Fibroblast of mammary gland (primary cell): ENCODE measurements around the gene SLC4A11.
A peak's percentile ranks its signal among the peaks of the same experiment; 100 is the strongest.
"Not testable (repeated sequence)": the region's sequence is repeated elsewhere in the genome, so short reads cannot be mapped to it uniquely, and the experiment has no call there.

Experiments
- DNase-seq: peaks from one replicate; pipeline ENCODE4 v3.0.0-alpha.2; 2010; ENCODE audit warnings: low read depth
- H3K4me3 ChIP-seq: 2 replicates; pipeline ENCODE4 v1.5.1; 2011; ENCODE audit warnings: low read depth, mild to moderate bottlenecking, low read length, moderate library complexity; ENCODE audit not compliant: control insufficient read depth
- TF ChIP-seq, protein P1 (sequence below): conservative IDR thresholded peaks from 2 replicates; pipeline ENCODE4 v1.5.1; 2011; ENCODE audit warnings: low read depth, low read length, inconsistent platforms; ENCODE audit not compliant: control insufficient read depth, insufficient read depth

Gene SLC4A11

DNA sequence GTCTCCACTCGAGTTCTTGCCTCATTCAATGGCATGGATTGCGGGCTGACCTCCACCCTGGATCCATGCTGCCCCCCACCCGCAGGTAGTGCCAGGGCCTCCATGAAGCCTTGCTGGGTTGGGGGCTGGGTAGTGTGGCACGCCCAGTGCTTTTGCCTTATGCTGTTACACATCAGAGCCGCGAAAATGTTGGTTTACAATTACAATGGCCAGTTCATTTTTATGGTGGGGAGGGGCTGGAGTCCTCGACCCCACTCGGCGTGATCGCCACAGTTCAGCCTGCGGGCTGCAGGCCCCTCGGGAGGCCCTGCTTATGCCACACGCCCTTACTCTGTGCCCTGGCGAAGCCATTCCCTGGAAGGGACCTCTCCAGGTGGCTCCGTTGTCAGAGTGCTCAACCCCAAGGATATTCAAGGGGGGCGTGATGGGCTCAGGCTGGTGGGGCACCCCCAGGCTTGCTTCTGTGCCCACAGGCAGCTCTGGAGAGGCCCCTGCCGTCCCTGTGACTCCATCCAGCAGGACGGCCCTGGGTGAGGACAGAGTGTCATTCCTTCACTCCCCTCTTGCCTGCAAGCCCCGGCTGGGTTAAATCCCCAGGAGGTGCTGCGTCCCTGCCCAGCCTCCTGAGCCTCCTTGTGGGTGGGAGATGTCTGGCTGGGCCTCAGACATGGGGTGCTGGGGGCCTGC lies 14.9 kb downstream of the SLC4A11 start:
- TF ChIP-seq, protein P1, sequence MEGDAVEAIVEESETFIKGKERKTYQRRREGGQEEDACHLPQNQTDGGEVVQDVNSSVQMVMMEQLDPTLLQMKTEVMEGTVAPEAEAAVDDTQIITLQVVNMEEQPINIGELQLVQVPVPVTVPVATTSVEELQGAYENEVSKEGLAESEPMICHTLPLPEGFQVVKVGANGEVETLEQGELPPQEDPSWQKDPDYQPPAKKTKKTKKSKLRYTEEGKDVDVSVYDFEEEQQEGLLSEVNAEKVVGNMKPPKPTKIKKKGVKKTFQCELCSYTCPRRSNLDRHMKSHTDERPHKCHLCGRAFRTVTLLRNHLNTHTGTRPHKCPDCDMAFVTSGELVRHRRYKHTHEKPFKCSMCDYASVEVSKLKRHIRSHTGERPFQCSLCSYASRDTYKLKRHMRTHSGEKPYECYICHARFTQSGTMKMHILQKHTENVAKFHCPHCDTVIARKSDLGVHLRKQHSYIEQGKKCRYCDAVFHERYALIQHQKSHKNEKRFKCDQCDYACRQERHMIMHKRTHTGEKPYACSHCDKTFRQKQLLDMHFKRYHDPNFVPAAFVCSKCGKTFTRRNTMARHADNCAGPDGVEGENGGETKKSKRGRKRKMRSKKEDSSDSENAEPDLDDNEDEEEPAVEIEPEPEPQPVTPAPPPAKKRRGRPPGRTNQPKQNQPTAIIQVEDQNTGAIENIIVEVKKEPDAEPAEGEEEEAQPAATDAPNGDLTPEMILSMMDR, result no peak
- no peak overlapping the region for H3K4me3 ChIP-seq
- DNase-seq, result no peak

DNA sequence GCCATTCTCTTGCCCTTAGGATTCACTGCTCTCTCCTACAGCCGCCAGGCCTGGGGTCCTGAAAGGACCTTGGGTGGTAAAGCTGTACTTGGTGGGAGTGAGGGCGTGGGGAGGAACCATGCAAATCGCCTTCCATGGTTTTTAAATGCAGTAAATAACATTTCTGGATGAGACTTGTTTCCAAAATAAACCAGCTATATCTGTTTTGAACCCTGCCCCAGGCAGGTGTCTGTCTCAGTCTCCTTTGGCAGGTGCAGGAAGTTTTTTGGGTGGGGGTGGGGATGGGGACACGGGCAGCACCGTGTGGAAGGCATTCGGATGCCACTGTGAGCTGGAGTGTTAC lies 15.4 kb downstream of the SLC4A11 start:
- no peak for DNase-seq
- TF ChIP-seq, protein P1, result no peak
- no peak overlapping the region for H3K4me3 ChIP-seq

DNA sequence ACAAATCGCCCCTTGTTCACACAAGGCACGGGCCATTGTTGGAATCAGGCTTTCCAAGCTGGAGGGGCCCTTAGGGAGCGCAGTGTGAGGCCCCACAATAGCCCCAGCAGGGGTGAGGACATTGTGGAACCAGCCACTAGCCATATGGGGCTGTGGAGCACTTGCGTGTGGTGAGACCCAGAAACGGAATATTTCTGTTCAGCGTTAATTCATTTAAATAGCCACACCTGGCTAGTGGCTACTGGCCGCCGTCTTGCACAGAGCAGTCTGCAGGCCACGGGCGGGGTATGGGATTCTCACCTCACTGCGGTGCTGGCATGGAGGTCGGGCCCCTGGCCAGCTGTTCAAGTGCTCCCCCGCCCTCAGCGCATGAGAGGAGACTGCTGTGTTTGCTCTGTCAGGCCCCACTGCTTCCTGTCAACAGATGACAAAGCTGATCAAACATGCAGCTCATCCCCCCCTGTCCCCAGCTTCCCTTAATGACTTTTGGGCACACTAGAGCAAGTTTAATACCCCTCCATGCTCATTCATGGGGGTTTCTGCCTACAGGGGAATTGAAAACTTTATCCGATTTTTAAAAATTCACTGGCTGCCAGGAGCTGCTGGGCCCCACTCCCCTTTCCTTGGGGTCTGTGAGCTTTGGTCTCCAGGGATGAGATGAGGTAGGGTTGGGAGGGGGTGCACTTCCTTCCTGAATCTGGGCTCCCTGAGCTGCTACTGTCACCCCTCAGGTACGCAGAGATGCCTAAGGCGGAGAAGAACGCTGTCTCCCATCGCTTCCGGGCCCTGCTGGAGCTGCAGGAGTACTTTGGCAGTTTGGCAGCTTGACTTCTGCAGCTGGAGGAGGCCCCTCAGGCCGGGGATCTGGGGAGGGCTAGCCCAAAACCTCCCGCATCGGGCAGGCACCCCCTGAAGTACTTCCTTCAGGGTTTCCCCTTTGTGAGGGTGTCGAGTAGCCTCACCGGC lies 16.1 kb downstream of the SLC4A11 start:
- no peak overlapping the region for H3K4me3 ChIP-seq
- TF ChIP-seq, protein P1, result no peak
- no peak for DNase-seq

DNA sequence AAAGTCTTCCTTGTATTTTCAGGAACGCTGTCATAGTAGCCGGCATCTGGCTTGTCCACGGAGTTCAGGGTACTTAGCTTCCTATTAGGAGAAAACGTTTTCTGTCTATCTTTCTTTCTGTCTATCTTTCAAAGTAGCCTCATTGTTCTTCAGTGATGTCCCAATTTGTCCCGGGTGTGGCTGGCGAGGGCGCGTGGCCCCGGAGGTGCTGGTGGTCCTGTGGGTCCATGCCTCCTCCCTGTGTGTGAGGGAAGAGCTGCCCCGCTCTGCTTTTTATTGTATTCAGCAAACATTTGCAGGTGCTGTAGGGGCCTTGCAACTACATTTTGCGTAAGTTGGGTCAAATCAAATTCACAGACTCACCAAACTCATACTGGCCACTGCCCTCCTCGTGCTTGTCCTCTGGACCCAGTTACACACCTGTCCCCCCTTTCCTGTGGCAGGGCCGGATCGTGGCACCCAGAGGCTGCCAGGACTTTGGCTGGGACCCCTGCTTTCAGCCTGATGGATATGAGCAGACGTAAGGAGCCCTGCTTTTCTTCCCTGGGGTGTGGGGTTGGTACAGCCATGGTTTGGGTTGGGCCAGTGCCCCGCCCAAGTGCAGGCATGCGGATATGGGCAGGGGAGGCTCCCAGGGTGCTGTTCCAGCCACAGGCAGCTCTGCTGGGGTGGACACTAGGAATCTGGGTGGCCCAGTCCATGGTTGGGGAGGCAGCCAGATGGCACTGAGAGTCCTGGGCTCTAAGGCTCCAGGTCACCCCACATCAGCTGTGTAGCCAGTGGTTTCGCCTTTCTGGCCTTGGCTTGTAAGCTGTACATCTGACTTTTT lies 17.4 kb downstream of the SLC4A11 start:
- no peak for DNase-seq
- TF ChIP-seq, protein P1, result no peak
- H3K4me3 ChIP-seq, result no peak overlapping the region

DNA sequence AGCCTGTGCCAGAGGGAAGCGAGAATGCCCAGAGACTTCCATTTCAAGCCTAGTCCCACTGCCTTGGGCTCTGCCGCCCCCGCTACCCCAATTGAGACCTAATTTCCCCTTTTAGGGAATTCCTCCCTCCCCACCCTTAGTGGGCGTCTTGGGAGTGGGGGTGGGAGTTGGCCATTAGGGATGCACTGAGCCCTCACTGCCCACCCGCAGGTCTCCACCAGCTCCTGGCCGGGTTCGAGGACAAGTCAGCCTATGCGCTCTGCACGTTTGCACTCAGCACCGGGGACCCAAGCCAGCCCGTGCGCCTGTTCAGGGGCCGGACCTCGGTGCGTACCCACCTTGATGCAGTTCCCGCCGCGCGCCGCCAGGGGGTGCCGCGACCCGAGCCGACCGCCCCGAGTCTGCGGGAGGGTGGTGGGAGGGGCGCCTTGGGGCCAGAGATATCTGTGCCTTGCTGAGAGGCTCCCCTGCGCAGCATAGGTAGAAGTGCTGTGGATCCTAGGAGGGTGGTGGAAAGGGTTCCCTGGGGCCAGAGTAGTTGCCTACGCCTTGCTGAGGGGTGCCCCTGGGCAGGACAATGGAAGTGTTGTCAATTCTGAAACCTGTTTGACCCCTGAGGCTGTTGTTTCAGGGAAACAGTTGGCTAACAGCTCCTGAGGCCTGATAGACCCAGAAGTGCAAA lies 20.5 kb downstream of the SLC4A11 start:
- peak; percentile 18 for DNase-seq
- no peak overlapping the region for H3K4me3 ChIP-seq
- TF ChIP-seq, protein P1, result peak; percentile 54

DNA sequence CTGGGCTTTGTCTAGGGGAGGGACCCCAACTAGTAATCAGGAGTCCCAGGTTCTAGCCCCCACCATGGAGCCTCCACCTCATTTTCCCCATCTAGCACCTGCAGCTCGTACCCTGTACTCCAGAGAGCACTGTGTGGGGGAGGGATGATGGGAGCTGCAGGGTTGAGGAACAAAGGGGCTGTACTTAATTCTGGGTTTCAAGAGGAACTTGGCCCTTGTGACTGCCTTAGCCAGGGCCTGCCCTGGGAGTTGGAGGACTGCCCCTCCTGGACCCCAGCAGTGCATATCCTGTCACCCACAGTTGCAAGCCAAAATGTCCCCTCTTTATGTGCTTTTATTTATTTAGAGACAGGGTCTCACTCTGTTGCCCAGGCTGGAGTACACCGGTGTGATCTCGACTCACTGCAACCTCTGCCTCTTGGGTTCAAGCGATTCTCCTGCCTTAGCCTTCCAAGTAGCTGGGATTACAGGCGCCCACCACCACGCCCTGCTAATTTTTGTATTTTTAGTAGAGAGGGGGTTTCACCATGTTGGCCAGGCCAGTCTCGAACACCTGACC lies 23.6 kb downstream of the SLC4A11 start:
- not testable (repeated sequence) for H3K4me3 ChIP-seq

More for the DNA sequence above, 23.6 kb downstream of the SLC4A11 start:
- not testable (repeated sequence) for DNase-seq
